Measurements from ENCODE around the gene FAHD1.
"Not testable (repeated sequence)": the region's sequence is repeated elsewhere in the genome, so short reads cannot be mapped to it uniquely, and the experiment has no call there.

FAHD1 gene

GRCh38 chr16:1857433-1858097, 30.6 kb downstream of the FAHD1 start:
- no peak for DNase-seq

GRCh38 chr16:1858189-1858865, 31.3 kb downstream of the FAHD1 start:
- no peak for DNase-seq

GRCh38 chr16:1859650-1860049, 32.6 kb downstream of the FAHD1 start:
- DNase-seq: no peak

- DNase-seq: no peak
These were observed 34.7 kb downstream of the FAHD1 start for GRCh38 chr16:1861730-1862129.

- DNase-seq: no peak
These were observed 35.4 kb downstream of the FAHD1 start for GRCh38 chr16:1862394-1862793.

GRCh38 chr16:1863681-1864460, 36.9 kb downstream of the FAHD1 start:
- no peak for DNase-seq

GRCh38 chr16:1865902-1866690, 39.1 kb downstream of the FAHD1 start:
- DNase-seq: no peak

GRCh38 chr16:1870365-1871082, 43.5 kb downstream of the FAHD1 start:
- no peak for DNase-seq

- peak; percentile 3 for DNase-seq
These were observed 45.1 kb downstream of the FAHD1 start, which contains the start of gene MEIOB for GRCh38 chr16:1871974-1872635. TSS of gene MEIOB (minus strand) at chr16:1872164. CDS start at chr16:1868175, 3,989 bp downstream.

- no peak for DNase-seq
These were observed 47.8 kb downstream of the FAHD1 start for GRCh38 chr16:1874854-1875253.

GRCh38 chr16:1876066-1876465, 49.1 kb downstream of the FAHD1 start:
- DNase-seq: not testable (repeated sequence)

GRCh38 chr16:1876468-1876867, 49.5 kb downstream of the FAHD1 start:
- no peak for DNase-seq

GRCh38 chr16:1877089-1877488, 50.1 kb downstream of the FAHD1 start:
- no peak for DNase-seq

GRCh38 chr16:1877804-1878203, 50.8 kb downstream of the FAHD1 start:
- no peak for DNase-seq

- no peak for DNase-seq
These were observed 51.2 kb downstream of the FAHD1 start for GRCh38 chr16:1878256-1878655.

Measured in CD4-positive, alpha-beta T cell treated with Interferon gamma for 1 hour (primary cell).